Type B pancreatic cell (in vitro differentiated cells): Measurements from ENCODE around the gene BEGAIN. TPM values are rescaled to one million over a fixed set of nuclear protein-coding genes. Genes with fewer than 3 reads are reported as not detected.

Experiments
- DNase-seq: peaks from one replicate; pipeline ENCODE4 v3.0.0; 2021; ENCODE audit warnings: mixed read lengths; ENCODE audit not compliant: unreplicated experiment; ENCODE audit errors: extremely low spot score
- H3K27ac Mint-ChIP-seq: 2 replicates; pipeline ENCODE4 v1.8.0; 2021; ENCODE audit warnings: mild to moderate bottlenecking, mixed read lengths
- H3K27me3 Mint-ChIP-seq: 2 replicates; pipeline ENCODE4 v1.8.0; 2021; ENCODE audit warnings: mixed read lengths
- H3K36me3 Mint-ChIP-seq: 2 replicates; pipeline ENCODE4 v1.8.0; 2021; ENCODE audit warnings: mixed read lengths
- H3K4me1 Mint-ChIP-seq: one replicate; pipeline ENCODE4 v1.8.0; 2021; ENCODE audit warnings: mixed read lengths; ENCODE audit not compliant: unreplicated experiment
- H3K4me3 Mint-ChIP-seq: 2 replicates; pipeline ENCODE4 v1.8.0; 2021; ENCODE audit warnings: mild to moderate bottlenecking, mixed read lengths
- H3K9me3 Mint-ChIP-seq: 2 replicates; pipeline ENCODE4 v1.8.0; 2021; ENCODE audit warnings: mixed read lengths
- CTCF ChIP-seq: fragments of 200-600 bp; sonication (generic); conservative IDR thresholded peaks from 2 replicates; pipeline ENCODE4 v1.5.0; 2021; ENCODE audit warnings: antibody characterized with exemption, mild to moderate bottlenecking
- total RNA-seq: library from RNA; stranded (reverse); gene quantifications from 2 replicates; pipeline ENCODE4 v1.2.1, GENCODE V29; 2021; ENCODE audit warnings: low replicate concordance

The BEGAIN gene
- total RNA-seq, 1 donor from 2014 or later: 1.9 TPM

GRCh38 chr14:100500128-100500527 lies 87.1 kb downstream of the BEGAIN start:
- Mint-ChIP-seq H3K4me1 (no peaks in the 10 kb centered on the region), H3K27me3 (no peaks in the 10 kb centered on the region), H3K27ac (no peak overlapping the region), H3K4me3 (no peak overlapping the region), H3K36me3 (peaks cover 3% of the 10 kb centered on the region), H3K9me3 (no peaks in the 10 kb centered on the region)
- no peak for DNase-seq
- no peak for TF ChIP-seq CTCF

- TF ChIP-seq CTCF: no peak
- H3K4me1 Mint-ChIP-seq: no peaks in the 10 kb centered on the region
- DNase-seq: no peak
- H3K4me3 Mint-ChIP-seq: no peak overlapping the region
- H3K9me3 Mint-ChIP-seq: no peaks in the 10 kb centered on the region
- no peaks in the 10 kb centered on the region for H3K27me3 Mint-ChIP-seq
- H3K36me3 Mint-ChIP-seq: no peaks in the 10 kb centered on the region
- H3K27ac Mint-ChIP-seq: no peak overlapping the region
Observed at GRCh38 chr14:100498068-100498467, 89.1 kb downstream of the BEGAIN start.

- Mint-ChIP-seq H3K27ac (no peak overlapping the region), H3K36me3 (no peaks in the 10 kb centered on the region), H3K9me3 (no peaks in the 10 kb centered on the region), H3K4me3 (no peak overlapping the region), H3K27me3 (no peaks in the 10 kb centered on the region), H3K4me1 (no peaks in the 10 kb centered on the region)
- DNase-seq: no peak
- no peak for TF ChIP-seq CTCF
Observed at GRCh38 chr14:100495917-100496316, 91.3 kb downstream of the BEGAIN start.

- Mint-ChIP-seq H3K4me3 (no peak overlapping the region), H3K4me1 (no peaks in the 10 kb centered on the region), H3K27me3 (no peaks in the 10 kb centered on the region), H3K9me3 (no peaks in the 10 kb centered on the region), H3K36me3 (no peaks in the 10 kb centered on the region), H3K27ac (no peak overlapping the region)
- TF ChIP-seq CTCF: no peak
- no peak for DNase-seq
Observed at GRCh38 chr14:100494645-100495044, 92.6 kb downstream of the BEGAIN start.

GRCh38 chr14:100490252-100490651 lies 97.0 kb downstream of the BEGAIN start:
- Mint-ChIP-seq H3K27ac (no peak overlapping the region), H3K4me3 (no peak overlapping the region), H3K27me3 (no peaks in the 10 kb centered on the region), H3K4me1 (peaks cover 6% of the 10 kb centered on the region), H3K9me3 (no peaks in the 10 kb centered on the region), H3K36me3 (peaks cover under 1% of the 10 kb centered on the region)
- no peak for DNase-seq
- no peak for TF ChIP-seq CTCF

- Mint-ChIP-seq H3K9me3 (no peaks in the 10 kb centered on the region), H3K4me1 (peaks cover 6% of the 10 kb centered on the region), H3K4me3 (no peak overlapping the region), H3K36me3 (peaks cover 8% of the 10 kb centered on the region), H3K27me3 (no peaks in the 10 kb centered on the region), H3K27ac (no peak overlapping the region)
- no peak for DNase-seq
- TF ChIP-seq CTCF: no peak
Observed at GRCh38 chr14:100488057-100488456, 99.2 kb downstream of the BEGAIN start.
